RKO (cell line): Measurements from ENCODE around the gene DNAJB14.
"Not testable (repeated sequence)": the region's sequence is repeated elsewhere in the genome, so short reads cannot be mapped to it uniquely, and the experiment has no call there.

Source experiments
- DNase-seq: peaks from one replicate; pipeline ENCODE4 v3.0.0-alpha.2; 2016; ENCODE audit warnings: low spot score

The DNAJB14 gene

DNA sequence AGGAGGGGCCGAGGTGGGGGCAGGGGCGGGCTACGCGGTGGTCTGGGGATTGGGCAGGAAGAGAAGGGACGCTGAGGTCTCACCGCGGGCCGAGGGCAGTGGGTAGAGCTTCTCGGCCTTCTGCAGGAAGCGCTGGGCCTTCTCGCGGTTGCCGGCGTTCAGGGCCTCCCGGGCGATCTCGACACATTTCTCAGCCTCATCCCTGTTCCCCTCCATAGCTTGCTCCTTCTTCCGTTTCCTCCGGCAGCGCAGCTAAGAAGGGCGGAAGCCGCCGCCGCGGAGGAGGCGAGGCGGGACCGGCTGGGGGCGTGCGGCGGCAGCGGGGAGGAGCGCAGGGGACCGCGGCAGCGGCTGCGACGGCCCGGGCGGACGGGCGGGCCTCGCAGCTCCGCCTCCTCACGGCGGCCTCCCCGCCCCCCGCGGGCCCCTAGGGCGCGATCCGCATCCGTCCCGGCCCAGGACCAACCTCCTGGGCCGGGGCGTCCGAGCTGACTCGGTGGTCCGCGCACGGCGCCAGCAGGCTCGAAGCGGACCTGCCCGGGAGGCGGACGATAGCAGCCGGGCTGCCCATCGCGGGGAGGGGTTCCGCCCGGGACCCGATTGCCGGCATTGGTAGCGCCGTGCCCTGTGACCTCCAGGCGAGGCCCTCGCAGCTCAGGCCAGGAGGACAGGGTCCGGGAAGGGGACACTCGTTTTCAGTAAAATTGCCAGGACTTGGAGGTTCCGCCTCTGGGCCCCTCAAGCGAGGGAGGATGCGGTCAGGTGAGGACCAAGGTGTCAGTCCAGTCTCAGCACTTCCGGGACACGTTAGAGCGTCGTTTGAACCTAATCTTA lies at the start of gene DNAJB14:
Gene DNAJB14 (minus strand): TSS at position 263 of the 834 bp plus-strand sequence. CDS start 47 bp downstream, at position 216.
- DNase-seq, result peak; percentile 78

DNA sequence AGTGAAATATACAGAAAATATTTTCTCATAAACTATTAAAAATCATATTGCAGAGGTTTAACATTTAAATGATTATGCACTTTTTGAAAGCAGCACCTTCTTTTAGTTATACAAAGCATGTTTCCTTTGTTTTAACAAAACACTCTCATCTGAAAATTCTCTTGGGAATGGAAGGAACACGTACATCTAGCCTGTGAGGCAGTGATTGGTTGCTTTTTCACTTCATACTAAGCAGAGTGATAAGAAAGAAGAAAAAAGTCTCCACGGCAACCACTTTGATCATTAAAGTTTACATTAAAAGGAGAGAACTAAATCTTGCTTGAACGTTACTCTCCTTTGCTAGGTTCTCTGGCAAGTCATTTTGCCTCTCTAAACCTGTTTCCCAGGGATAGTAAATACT lies 45.3 kb upstream of the DNAJB14 start:
- DNase-seq, result no peak

GRCh38 chr4:99987681-99988080 lies 41.3 kb upstream of the DNAJB14 start:
- DNase-seq, result no peak

DNA sequence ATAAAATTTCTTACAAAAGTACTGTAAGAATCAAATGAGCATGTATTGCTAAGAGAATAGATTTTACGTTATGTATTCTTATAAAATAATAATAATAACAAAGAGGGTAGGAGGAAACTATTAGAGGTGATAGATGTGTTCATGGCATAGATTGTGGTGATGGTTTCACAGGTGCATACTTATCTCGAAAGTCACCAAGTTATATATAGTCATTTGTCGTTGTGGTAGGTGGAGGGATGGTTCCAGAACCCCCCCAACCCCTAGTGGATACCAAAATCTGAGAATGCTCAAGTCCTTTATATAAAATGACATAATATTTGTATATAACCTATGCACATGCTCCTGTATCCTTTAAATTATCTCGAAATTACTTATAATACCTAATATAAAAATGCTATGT lies 40.4 kb upstream of the DNAJB14 start:
- DNase-seq, result no peak

DNA sequence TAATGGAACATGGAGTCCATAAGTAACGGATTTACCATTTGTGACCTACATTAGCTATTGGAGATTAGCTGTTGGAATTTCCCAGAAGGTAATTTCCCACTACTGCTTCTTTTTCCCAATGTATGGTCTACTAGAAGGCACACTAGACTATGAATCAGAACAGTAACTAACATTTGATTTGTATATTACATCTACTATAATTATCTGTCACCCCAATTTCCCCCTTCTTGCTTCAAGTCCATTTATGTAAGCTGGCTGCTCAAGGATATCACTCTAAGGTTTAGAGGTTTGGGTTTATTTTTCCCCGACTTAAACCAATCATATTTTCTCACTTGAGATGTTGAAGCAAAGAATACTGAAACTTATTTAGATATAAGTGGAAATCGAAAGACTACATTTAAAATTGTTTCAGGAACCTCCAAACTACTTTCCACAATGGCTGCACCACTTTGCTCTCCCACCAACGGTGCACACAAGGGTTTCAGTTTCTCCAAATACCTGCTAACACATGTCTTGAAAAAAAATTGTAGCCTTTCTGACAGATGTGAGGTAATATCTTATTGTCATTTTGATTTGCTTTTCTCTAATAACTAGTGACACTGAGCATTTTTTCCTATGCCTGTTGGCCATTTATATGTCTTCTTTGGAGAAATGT lies 37.0 kb upstream of the DNAJB14 start:
- no peak for DNase-seq

GRCh38 chr4:99979872-99980271 lies 33.5 kb upstream of the DNAJB14 start:
- DNase-seq, result no peak

DNA sequence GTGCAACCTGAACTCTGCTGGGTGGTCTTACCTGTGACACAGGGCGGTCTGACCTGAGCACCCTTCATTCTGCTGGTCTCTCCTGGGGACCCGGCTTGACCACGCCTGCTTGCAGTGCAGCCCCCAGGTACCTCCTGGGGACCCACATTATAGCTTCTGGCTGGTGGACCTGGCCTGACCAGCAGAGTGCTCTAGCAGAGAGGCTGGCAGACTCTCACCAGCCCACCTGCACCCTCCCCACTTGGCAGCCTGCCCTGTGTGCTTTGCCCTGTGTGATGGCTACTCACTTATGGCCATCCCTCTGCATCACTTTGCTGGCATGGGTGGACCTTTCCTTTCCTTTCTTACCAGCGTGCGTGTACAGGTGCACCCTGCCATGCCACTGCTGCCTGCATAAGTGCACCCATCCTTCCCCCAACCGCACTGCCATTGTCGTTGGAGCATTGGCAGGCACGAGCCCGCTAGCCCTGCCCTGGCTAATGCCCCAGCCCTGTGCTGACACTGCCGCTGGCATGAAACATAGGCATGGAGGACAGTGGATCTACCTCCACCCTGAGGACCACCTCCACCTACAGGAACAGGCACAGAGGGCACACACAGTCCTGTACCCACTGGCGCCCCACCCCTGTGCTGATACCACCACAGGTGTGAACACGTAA lies 25.2 kb upstream of the DNAJB14 start:
- DNase-seq, result no peak

DNA sequence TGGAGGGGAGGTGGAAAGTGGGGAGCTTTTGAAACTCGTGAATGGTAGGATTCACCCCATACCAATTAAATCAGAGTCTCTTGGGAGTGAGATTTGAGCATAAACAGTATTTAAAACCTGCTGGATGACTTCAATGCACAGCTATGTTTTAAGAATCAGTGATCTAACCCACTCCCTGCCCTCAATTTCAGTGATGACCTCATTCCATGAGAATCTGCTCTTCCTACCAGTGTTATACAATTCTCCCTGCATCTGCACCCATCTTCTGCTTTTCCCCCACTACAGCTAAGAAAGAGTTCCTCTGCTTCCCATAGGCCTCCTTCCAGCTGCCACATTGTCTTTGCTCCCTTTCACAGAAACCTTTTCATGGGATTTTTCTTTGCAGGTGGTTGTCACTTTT lies 21.9 kb upstream of the DNAJB14 start:
- DNase-seq, result no peak

- no peak for DNase-seq
Measured at GRCh38 chr4:99966692-99967091, 20.3 kb upstream of the DNAJB14 start.

DNA sequence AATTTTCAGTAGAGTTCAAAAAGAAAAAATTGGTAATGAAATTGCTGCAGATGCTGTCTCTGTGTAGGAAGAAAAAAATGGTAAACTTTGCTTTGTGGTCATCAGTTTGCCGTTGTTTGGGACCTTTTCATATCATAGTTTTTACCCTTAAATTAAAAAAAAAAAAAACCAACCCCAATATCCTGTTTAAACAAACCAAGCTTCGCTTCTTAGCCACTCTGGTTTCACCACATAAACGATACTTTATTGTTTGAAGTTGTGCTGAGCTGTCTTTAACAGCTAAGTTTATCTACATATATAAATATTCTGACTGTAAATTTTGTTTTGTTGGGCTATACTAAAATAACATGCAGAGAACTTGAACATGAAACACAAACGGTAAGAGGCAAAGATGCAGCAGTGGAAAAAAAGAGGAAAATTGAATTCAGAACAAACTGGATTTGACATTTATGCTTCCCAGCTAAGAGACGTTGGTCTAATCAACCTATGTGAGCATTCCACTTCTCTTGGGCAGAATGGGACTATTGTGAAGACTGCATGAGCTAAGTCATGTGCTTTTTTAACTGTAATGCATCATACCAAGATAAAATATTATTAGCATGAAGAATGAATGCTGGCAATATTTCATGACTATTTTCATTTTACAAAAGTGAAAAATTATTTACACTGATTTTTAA lies 19.4 kb upstream of the DNAJB14 start:
- no peak for DNase-seq

- no peak for DNase-seq
Measured at GRCh38 chr4:99965173-99965572, 18.8 kb upstream of the DNAJB14 start.

DNA sequence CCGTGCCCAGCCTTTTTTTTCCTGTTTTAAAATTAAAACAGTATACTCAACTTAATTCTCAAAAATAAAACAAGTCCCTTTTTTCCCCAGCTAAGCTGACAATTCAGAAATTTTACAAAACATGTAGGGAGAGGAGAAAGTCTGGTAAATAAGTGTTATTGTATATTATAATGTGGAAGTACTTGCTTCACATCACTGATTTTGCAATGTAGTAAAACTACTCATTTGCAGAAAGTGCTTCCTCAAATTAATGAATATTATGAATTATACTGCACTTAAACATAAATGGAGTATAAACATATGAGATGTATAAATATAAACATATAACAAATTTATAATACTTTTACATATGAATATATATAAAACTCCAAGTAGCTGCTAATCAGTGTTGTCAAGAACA lies 15.3 kb upstream of the DNAJB14 start:
- DNase-seq, result no peak

DNA sequence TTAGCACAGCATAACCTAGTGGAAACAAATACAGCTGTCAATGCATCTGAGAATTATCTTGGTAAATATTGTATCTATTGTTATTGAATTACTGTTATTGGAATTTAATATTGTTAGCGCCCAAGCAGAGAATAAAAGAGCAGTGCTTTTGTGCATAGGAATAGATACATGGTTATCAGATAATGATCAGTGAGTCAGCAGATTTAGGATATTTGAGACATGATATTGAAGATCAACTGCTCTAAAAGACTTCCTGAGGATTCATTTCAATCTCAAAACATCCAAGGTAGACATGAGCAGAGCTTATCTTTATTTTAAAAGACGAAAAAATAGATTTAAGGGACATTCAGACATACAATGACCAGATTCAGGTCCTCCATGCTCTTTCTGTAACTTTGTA lies 14.2 kb upstream of the DNAJB14 start:
- no peak for DNase-seq

DNA sequence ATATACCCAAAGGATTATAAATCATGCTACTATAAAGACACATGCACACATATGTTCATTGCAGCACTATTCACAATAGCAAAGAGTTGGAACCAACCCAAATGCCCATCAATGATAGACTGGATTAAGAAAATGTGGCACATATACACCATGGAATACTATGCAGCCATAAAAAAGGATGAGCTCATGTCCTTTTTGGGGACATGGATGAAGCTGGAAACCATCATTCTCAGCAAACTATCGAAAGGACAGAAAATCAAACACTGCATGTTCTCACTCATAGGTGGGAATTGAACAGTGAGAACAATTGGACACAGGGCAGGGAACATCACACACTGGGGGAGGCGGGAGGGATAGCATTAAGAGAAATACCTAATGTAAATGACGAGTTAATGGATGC lies 11.8 kb upstream of the DNAJB14 start:
- not testable (repeated sequence) for DNase-seq

DNA sequence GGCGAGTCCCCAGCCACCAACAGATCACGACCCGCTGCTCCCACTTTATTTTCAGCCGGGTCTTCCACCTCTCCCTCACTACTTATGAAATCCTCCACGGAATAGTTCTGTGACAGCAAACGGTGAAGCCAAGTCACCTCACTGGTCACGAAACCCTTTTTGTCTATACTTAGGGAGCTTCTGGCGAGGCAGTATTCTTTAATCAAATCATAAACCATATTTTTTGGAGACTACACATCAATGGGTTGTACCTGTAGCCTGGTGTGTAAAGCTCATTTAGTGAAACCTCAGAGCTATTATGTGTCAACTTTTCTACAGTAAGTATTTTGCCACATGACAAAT lies 4.5 kb upstream of the DNAJB14 start:
- DNase-seq, result no peak

- peak; percentile 98 for DNase-seq
Measured at GRCh38 chr4:99949999-99950912, 3.8 kb upstream of the DNAJB14 start, which contains the start of gene H2AZ1. Gene H2AZ1 (minus strand): TSS chr4:99950275. CDS start chr4:99950170, 105 bp downstream.

DNA sequence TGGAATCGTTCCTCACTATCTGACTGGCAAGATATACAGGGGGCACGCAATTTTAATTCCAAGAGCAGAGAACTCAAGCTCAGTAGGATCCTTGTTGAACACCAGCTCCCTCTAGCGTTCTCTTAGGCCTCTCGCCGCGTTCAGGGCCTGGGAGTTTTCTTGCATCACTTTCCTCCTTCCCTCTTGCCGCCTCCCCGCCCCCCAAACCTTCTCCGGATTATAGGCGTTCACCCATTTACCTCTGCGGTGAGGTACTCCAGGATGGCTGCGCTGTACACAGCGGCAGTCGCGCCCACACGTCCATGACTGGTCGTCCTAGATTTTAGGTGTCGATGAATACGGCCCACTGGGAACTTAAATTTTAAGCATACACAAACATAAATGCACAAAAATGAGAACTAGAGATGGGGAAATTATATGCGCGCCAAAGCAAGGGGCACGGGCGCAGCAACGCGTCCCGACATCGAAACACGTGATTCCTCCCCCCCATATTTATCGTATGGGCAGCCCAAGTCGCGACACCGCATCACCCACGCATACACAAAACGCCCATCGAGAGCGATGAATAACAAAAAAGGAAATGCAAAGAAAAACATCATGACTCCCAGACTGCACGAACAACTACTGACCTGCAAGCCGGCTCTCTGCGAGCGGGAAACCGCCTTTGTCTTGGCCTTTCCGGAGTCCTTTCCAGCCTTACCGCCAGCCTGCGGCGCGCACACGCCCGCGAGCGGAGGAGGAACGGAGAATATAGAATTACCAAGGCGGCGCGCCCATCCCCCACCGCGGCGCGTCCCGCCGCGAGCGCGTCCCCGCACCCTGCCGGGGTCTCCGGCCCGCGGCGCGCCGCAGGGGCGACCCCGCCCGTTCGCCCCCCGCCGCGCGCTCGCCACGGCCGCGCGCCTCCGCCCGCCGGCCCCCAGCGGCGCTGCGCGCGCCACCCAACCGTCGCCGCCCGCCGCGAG lies 2.9 kb upstream of the DNAJB14 start:
- DNase-seq, result peak; percentile 95

GRCh38 chr4:99947608-99948007 lies 1.2 kb upstream of the DNAJB14 start:
- peak; percentile 35 for DNase-seq

DNA sequence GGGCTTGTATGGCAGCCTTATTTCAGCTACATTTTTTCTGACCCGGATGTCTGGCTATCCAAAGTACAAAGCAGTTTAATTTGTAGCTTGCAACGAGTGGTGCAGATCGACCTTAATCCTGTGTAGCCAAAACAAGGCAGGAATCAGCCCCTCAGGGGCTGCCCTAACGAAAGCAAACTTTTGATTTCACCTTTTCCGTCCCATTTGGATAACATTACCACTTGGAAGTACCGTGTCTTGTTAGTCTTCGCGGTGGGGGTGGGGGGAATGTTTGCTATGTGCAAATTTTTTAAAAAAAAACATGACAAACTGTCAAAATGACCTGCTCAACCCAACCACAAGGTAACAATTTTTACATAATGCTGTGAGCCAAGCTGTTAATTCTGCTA lies 766 bp upstream of the DNAJB14 start:
- DNase-seq, result peak; percentile 16

GRCh38 chr4:99945718-99946355 lies 581 bp downstream of the DNAJB14 start:
- DNase-seq, result peak; percentile 45
